Transverse colon (tissue), 4 donors: ENCODE results near the gene PDCD1. TPM values are rescaled to one million over a fixed set of nuclear protein-coding genes. Genes with fewer than 3 reads are reported as not detected.

ENCODE experiments used
- DNase-seq: peaks from one replicate; pipeline ENCODE4 v3.0.0-alpha.2; 2019
- H3K27ac ChIP-seq, 4 donors: fragments of 200-600 bp; sonication (generic); 2 replicates each; pipeline ENCODE4 v1.5.1; 2016 to 2018; ENCODE audit warnings: inconsistent platforms in 4 of 4
- H3K27me3 ChIP-seq: fragments of 200-600 bp; sonication (generic); 2 replicates; pipeline ENCODE4 v1.5.1; 2017; ENCODE audit warnings: inconsistent platforms
- H3K36me3 ChIP-seq, 4 donors: fragments of 200-600 bp; sonication (generic); 2 replicates each; pipeline ENCODE4 v1.5.1; 2017 to 2019; ENCODE audit warnings: inconsistent platforms in 4 of 4
- H3K4me1 ChIP-seq, 4 donors: fragments of 200-600 bp; sonication (generic); 2 replicates each; pipeline ENCODE4 v1.5.1; 2017 to 2020; ENCODE audit warnings: inconsistent platforms in 4 of 4
- H3K4me3 ChIP-seq, 4 donors: fragments of 200-600 bp; sonication (generic); 1 replicate in 1 of 4; 2 replicates in 3 of 4; pipeline versions ENCODE4 v1.5.1 to v1.6.1; 2017 to 2019; ENCODE audit warnings: inconsistent platforms in 4 of 4
- H3K9me3 ChIP-seq, 2 donors: fragments of 200-600 bp; sonication (generic); 2 replicates each; pipeline ENCODE4 v1.5.1; 2017 to 2019; ENCODE audit warnings: inconsistent platforms in 2 of 2
- EP300 ChIP-seq: sonication (generic); formaldehyde crosslinking; IDR thresholded peaks from one replicate; pipeline ENCODE4 v1.6.1; 2017; ENCODE audit warnings: antibody characterized with exemption, low read depth
- POLR2A ChIP-seq: fragments of 450-650 bp; IDR thresholded peaks from one replicate; pipeline ENCODE4 v1.6.1; 2016; ENCODE audit warnings: antibody characterized with exemption, mild to moderate bottlenecking, moderate library complexity
- POLR2AphosphoS5 ChIP-seq, 3 donors: sonication (generic); formaldehyde crosslinking; IDR thresholded peaks; one replicate each; pipeline ENCODE4 v1.6.1; 2016; ENCODE audit warnings: antibody characterized with exemption in 3 of 3
- WGBS, 2 donors: methylation state at CpG; one replicate each; pipeline ENCODE4 v1.1.5; 2018; ENCODE audit warnings: low coverage in 1 of 2; 5-methylcytosine and 5-hydroxymethylcytosine counted together
- in situ Hi-C, 4 donors: fragments of 200-750 bp; cut with MboI; loops; one replicate each; pipeline versions ENCODE4 v1.15.0 to v1.15.1; 2017; ENCODE audit warnings: low sequenced_read_pairs in 3 of 4, low pct_ligation_motif_present in 1 of 4, low pct_unique_long_range_greater_than_20kb in 1 of 4
- intact Hi-C: fragments of 100-400 bp; cut with DNase I; formaldehyde crosslinking; loops from one replicate; pipeline ENCODE4 v1.15.1; 2023; ENCODE audit warnings: low total_unique reads
- total RNA-seq, 4 donors: library from RNA; depleted of rRNA; stranded (reverse); fragments of >200 nt; gene quantifications; one replicate each; pipeline ENCODE4 v1.1.0, GENCODE V29; 2016
- TF ChIP-seq, protein P1 (sequence below), 5 experiments: fragments of 200-600 bp in 3 of 5; fragments of 450-650 bp in 2 of 5; sonication (generic) in 3 of 5; IDR thresholded peaks; 1 replicate in 2 of 5; 2 replicates in 3 of 5; pipeline ENCODE4 v1.5.1; 2016 to 2017; ENCODE audit warnings: antibody characterized with exemption in 5 of 5, inconsistent platforms in 3 of 5, mild to moderate bottlenecking in 2 of 5, moderate library complexity in 1 of 5

PDCD1 gene
- total RNA-seq, 4 donors from 2014 or later, result 0.55 to 0.64 TPM; not detected in 2

GRCh38 chr2:241866790-241867645, 8.3 kb upstream of the PDCD1 start:
- Histone ChIP-seq H3K4me3 (no peak overlapping the region), H3K4me1 (no peaks in the 10 kb centered on the region), H3K27me3 (peaks cover 59% of the 10 kb centered on the region), H3K9me3 (no peaks in the 10 kb centered on the region), H3K36me3 (no peaks in the 10 kb centered on the region), H3K27ac (no peak overlapping the region)
- TF ChIP-seq EP300 (no peak), POLR2AphosphoS5 (IDR thresholded peaks at IDR 0.05) (no peak), POLR2A (no peak)
- TF ChIP-seq, protein P1, sequence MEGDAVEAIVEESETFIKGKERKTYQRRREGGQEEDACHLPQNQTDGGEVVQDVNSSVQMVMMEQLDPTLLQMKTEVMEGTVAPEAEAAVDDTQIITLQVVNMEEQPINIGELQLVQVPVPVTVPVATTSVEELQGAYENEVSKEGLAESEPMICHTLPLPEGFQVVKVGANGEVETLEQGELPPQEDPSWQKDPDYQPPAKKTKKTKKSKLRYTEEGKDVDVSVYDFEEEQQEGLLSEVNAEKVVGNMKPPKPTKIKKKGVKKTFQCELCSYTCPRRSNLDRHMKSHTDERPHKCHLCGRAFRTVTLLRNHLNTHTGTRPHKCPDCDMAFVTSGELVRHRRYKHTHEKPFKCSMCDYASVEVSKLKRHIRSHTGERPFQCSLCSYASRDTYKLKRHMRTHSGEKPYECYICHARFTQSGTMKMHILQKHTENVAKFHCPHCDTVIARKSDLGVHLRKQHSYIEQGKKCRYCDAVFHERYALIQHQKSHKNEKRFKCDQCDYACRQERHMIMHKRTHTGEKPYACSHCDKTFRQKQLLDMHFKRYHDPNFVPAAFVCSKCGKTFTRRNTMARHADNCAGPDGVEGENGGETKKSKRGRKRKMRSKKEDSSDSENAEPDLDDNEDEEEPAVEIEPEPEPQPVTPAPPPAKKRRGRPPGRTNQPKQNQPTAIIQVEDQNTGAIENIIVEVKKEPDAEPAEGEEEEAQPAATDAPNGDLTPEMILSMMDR (IDR thresholded peaks at IDR 0.05), result no peak
- intact Hi-C loops, result no loop called here
- in situ Hi-C loops, result no loop called here
- no peak for DNase-seq
- 65% methylated on average over 33 of the region's 33 CpGs; no CpG with 5 or more reads in 1 of the 2 donors for WGBS, 2 donors

DNA sequence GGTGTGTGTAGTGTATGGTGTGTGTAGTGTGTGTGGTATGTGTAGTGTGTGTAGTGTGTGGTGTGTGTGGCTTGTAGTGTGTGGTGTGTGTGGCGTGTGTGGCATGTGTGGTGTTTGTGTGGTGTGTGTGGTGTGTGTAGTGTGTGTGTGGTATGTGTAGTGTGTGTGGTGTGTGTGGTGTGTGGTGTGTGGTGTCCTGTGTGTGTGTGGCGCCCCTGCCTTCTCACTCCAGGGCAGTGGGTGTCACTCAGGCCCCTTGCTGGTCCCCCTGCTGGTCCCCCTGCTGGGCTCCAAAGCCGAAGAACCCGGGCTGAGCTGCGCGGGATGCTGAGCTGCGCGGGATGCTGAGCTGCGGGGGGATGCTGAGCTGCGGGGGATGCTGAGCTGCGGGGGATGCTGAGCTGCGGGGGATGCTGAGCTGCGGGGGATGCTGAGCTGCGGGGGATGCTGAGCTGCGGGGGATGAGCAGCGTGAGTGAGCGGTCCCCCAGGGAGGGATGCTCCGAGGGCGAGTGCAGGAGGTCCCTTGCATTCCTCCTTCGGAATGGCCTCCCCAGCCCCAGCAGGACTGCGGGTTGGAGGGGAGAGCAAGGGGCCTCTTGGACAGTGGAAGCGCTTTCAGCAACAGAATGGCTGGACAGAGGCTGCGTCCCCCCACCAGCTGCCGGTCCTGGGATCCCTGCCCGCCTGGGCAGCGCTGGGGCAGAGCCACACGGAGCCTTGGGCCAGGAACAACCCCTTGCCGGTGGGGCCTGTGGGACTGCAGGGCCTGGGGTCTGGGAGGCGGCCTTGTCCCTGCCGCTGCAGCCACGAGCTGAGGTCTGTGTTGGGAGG, 7.5 kb upstream of the PDCD1 start:
- DNase-seq, result no peak
- Histone ChIP-seq H3K27me3 (peaks cover 60% of the 10 kb centered on the region), H3K4me3 (no peak overlapping the region), H3K27ac (no peak overlapping the region), H3K9me3 (no peaks in the 10 kb centered on the region), H3K36me3 (no peaks in the 10 kb centered on the region), H3K4me1 (no peaks in the 10 kb centered on the region)
- in situ Hi-C loops, result no loop called here
- 24 to 56% methylated on average over 1 to 25 of the region's 31 CpGs for WGBS, 2 donors
- TF ChIP-seq POLR2AphosphoS5 (IDR thresholded peaks at IDR 0.05), result no peak
- TF ChIP-seq POLR2A, result no peak
- TF ChIP-seq, protein P1 (IDR thresholded peaks at IDR 0.05), result no peak
- no peak for TF ChIP-seq EP300
- intact Hi-C loops, result no loop called here

GRCh38 chr2:241865416-241865956, 6.8 kb upstream of the PDCD1 start:
- H3K4me1 ChIP-seq, result peaks cover 0 to 2% (median under 1%) of the 10 kb centered on the region in 4 donors
- H3K9me3 ChIP-seq, result no peaks in the 10 kb centered on the region
- WGBS, 2 donors, result 78 to 89% methylated on average over 3 of the region's 3 CpGs
- H3K27me3 ChIP-seq, result peaks cover 59% of the 10 kb centered on the region
- no peak overlapping the region for H3K27ac ChIP-seq
- in situ Hi-C loops (no loop called here), intact Hi-C loops (no loop called here)
- no peak for TF ChIP-seq EP300
- no peak for DNase-seq
- H3K36me3 ChIP-seq, result no peaks in the 10 kb centered on the region
- H3K4me3 ChIP-seq, result no peak overlapping the region

GRCh38 chr2:241864850-241865213, 6.1 kb upstream of the PDCD1 start:
- H3K27me3 ChIP-seq, result peaks cover 53% of the 10 kb centered on the region
- intact Hi-C loops, result no loop called here
- no peak for DNase-seq
- no peaks in the 10 kb centered on the region for H3K36me3 ChIP-seq
- WGBS, 2 donors, result 92 to 94% methylated on average over 4 to 5 of the region's 5 CpGs
- no peaks in the 10 kb centered on the region for H3K9me3 ChIP-seq
- peaks cover 2 to 9% (median 5%) of the 10 kb centered on the region in 4 donors for H3K4me1 ChIP-seq
- no peak overlapping the region for H3K27ac ChIP-seq
- TF ChIP-seq EP300, result no peak
- H3K4me3 ChIP-seq, result no peak overlapping the region
- in situ Hi-C loops, result no loop called here
